GM21786 (cell line): Measurements from ENCODE around the gene ELP4.

Source experiments
- ATAC-seq: cut with Tn5 transposase; IDR thresholded peaks from one replicate; pipeline ENCODE4 v1.9.1; 2021; ENCODE audit not compliant: unreplicated experiment

The ELP4 gene

GRCh38 chr11:31808721-31809540 lies 299.4 kb downstream of the ELP4 start:
- no peak for ATAC-seq

DNA sequence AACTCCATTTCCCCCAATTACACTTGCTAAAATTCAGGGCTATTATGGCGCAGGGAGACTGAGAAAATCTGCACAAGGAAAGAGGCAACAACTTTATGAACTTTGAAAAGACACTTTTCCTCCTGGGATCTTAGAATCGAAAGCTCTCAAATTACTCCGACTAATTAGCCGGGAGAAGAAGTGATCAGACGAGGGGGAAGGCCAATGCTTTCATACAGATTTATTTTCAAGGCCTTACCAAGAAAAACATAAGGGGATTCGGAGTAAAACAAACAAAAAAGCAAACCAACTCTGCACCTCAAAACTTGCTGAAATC lies 299.9 kb downstream of the ELP4 start:
- ATAC-seq: no peak

DNA sequence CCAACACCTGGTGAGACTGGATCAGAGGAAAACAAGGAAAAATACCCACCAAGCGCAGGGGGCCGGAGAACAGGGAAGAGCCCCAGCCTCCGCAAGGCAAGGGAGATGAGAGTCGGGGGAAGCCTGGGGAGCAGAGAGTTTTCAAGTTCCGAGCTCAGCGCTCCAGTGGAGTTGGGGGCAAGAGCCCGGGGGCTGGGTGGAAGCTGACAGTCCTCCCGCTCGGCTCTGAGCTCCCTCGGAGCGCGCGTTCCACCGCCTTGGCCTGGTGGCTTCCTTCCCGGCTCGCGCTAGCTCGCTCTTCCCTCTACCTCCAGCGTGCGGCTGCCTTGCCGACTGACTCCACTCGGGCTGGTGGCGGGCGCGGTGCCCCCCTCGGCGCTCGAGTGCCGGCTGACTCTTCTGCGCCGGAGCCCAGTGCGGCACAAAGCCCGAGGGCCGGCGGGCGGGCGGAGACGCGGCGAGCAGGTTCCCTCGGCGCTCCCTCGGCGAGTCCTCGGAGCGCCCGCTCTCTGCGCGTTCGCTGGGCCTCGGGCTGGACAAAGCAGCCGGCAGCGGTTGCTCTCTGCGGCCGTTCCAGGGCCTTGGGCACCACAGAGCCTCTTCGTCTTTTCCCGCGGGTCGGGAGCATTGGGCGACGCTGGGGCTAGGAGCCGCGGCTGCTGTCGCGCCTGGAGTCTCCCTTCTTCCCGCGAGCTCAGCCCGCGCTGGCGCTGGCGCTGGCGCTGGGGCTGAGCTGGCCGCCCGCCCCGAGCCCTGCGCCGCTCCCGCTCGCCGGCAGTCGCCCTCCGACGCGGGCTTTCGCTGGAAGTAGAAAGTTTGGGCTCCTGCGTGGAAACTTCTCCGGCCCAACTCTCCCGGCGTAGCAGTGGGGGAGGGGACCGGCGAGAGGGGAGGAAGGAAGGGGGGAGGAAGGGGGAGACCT lies 300.6 kb downstream of the ELP4 start:
- no peak for ATAC-seq

GRCh38 chr11:31810779-31811647 lies 301.4 kb downstream of the ELP4 start, which contains the start of gene PAX6:
PAX6 (minus strand) TSS chr11:31811322; CDS start chr11:31806411, 4,911 bp downstream.
- ATAC-seq: peak; percentile 61

- no peak for ATAC-seq
Measured at GRCh38 chr11:31812383-31813381, 303.1 kb downstream of the ELP4 start.

GRCh38 chr11:31813391-31814175 lies 304.0 kb downstream of the ELP4 start:
- ATAC-seq: no peak

GRCh38 chr11:31814176-31814868 lies 304.8 kb downstream of the ELP4 start:
- no peak for ATAC-seq

DNA sequence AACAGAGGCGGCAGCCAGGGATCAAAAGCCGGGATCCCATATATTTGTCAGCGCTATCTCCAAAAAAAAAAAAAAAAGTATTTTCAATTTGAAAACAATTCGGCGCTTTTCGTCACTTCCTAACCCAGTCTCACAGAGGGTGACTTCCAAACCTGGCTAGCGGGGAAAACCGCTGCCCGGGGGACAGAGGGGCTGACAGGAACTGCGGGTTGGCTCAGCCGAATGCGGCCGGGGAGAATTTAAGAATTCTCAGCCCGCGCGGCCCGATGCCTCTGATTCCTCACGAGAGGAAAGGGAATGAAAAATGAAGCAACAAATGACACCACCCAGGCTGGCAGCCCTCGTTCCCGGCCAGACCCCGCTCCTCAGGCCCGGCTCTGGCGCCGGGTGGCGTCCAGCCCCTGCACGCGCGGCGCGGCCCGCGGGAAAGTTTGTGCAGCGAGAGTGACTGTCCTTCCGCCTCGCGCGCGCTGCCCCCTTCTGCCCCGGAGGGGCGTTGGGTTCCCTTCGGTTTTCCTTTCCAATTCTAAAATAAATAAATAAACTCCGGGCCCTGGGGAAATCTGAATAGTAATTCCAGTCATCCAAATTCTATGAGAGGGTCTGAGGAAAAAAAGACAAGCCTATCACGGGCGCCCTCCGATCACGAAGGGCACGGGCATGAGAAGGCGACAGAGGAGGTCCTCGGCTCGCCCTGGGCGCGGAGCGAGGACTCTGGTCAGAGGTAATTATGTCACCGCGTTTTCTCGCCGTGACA lies 306.3 kb downstream of the ELP4 start:
- ATAC-seq: no peak

- ATAC-seq: no peak
Measured at GRCh38 chr11:31816468-31817053, 307.0 kb downstream of the ELP4 start.

DNA sequence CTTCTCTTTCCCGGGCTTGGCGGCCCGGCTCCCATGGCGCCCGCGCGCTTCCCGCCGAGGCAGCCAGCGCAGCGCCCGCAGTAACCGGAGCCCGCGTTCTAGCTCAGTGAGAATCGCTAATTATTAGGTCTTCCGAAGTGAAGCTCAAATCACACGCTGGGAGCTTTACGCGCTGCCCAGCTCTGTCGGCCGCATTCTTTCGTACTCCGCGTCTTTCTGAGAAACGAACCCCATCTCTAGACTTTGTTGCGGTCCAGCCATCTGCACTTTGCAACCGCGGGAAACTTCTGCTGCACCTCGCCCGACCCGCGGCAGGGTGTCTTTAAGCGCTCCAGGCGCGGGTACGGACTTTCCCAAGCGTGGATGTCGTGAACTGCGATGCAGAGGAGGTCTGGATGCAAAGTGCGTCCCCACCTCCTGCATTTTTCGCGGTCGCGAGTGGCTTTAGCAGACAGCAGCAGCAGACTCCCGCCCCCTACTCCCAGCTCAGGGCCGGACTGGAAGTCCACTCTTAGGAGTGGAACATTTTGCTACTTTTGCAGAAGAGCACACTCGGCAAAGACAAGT lies 307.6 kb downstream of the ELP4 start:
- ATAC-seq: no peak

GRCh38 chr11:31817621-31818424 lies 308.3 kb downstream of the ELP4 start:
- no peak for ATAC-seq

GRCh38 chr11:31818425-31818755 lies 308.8 kb downstream of the ELP4 start:
- no peak for ATAC-seq

GRCh38 chr11:31818874-31819331 lies 309.3 kb downstream of the ELP4 start:
- ATAC-seq: no peak

GRCh38 chr11:31819621-31820437 lies 310.3 kb downstream of the ELP4 start:
- ATAC-seq: no peak

- no peak for ATAC-seq
Measured at GRCh38 chr11:31820438-31820818, 310.9 kb downstream of the ELP4 start.
